ENCODE results near the gene FNDC10.

DNA sequence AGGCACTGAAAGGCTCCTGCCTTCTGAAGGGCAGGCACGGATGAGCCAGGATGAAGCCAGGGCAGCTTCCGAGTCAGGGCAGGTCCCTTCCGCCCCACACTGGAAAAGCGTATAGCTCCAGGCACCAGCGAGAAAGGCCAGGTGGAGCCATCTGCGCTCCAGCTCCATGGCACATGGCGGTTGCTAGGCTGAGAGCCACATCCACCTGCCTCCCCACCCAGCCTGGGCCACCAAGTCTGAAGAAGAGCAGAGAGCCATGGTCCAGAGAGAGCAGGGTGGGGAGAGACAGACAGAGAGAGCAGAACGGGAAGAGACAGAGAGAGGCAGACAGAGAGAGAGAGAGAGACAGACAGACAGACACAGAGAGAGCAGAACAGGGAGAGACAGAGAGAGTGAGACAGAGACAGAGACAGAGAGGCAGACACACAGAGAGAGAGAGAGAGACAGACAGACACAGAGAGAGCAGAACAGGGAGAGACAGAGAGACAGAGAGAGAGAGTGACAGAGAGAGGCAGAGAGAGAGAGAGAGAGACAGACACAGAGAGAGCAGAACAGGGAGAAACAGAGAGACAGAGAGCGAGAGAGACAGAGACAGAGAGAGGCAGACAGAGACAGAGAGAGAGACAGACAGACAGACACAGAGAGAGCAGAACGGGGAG is 5.2 kb downstream of the FNDC10 start:
- no peak for TF ChIP-seq ZFP30 (CRISPR knock-in tag; IDR thresholded peaks at IDR 0.05)
- TF ChIP-seq, protein P1, sequence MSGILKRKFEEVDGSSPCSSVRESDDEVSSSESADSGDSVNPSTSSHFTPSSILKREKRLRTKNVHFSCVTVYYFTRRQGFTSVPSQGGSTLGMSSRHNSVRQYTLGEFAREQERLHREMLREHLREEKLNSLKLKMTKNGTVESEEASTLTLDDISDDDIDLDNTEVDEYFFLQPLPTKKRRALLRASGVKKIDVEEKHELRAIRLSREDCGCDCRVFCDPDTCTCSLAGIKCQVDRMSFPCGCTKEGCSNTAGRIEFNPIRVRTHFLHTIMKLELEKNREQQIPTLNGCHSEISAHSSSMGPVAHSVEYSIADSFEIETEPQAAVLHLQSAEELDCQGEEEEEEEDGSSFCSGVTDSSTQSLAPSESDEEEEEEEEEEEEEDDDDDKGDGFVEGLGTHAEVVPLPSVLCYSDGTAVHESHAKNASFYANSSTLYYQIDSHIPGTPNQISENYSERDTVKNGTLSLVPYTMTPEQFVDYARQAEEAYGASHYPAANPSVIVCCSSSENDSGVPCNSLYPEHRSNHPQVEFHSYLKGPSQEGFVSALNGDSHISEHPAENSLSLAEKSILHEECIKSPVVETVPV (CRISPR knock-in tag; IDR thresholded peaks at IDR 0.05), result no peak
- no peak for TF ChIP-seq RARB (CRISPR knock-in tag; IDR thresholded peaks at IDR 0.05)
- no peak for TF ChIP-seq ZNF565 (CRISPR knock-in tag; conservative IDR thresholded peaks at IDR 0.05; ENCODE audit: low read depth)
- TF ChIP-seq ESRRG (CRISPR knock-in tag; IDR thresholded peaks at IDR 0.05), result no peak
- TF ChIP-seq ZNF8 (CRISPR knock-in tag; IDR thresholded peaks at IDR 0.05), result no peak
- TF ChIP-seq, protein P2, sequence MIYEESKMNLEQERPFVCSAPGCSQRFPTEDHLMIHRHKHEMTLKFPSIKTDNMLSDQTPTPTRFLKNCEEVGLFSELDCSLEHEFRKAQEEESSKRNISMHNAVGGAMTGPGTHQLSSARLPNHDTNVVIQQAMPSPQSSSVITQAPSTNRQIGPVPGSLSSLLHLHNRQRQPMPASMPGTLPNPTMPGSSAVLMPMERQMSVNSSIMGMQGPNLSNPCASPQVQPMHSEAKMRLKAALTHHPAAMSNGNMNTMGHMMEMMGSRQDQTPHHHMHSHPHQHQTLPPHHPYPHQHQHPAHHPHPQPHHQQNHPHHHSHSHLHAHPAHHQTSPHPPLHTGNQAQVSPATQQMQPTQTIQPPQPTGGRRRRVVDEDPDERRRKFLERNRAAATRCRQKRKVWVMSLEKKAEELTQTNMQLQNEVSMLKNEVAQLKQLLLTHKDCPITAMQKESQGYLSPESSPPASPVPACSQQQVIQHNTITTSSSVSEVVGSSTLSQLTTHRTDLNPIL (CRISPR knock-in tag; IDR thresholded peaks at IDR 0.05; ENCODE audit: low read depth), result no peak
- TF ChIP-seq SNAI2 (CRISPR knock-in tag; IDR thresholded peaks at IDR 0.05), result no peak
- TF ChIP-seq, protein P3, sequence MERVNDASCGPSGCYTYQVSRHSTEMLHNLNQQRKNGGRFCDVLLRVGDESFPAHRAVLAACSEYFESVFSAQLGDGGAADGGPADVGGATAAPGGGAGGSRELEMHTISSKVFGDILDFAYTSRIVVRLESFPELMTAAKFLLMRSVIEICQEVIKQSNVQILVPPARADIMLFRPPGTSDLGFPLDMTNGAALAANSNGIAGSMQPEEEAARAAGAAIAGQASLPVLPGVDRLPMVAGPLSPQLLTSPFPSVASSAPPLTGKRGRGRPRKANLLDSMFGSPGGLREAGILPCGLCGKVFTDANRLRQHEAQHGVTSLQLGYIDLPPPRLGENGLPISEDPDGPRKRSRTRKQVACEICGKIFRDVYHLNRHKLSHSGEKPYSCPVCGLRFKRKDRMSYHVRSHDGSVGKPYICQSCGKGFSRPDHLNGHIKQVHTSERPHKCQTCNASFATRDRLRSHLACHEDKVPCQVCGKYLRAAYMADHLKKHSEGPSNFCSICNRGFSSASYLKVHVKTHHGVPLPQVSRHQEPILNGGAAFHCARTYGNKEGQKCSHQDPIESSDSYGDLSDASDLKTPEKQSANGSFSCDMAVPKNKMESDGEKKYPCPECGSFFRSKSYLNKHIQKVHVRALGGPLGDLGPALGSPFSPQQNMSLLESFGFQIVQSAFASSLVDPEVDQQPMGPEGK (CRISPR knock-in tag; IDR thresholded peaks at IDR 0.05; ENCODE audit: borderline replicate concordance), result no peak
- TF ChIP-seq CSDC2 (CRISPR knock-in tag; IDR thresholded peaks at IDR 0.05), result no peak
- no peak for TF ChIP-seq OSR1 (CRISPR knock-in tag; IDR thresholded peaks at IDR 0.05)
- no peak for TF ChIP-seq PPARA (CRISPR knock-in tag; IDR thresholded peaks at IDR 0.05; ENCODE audit: borderline replicate concordance)
